Middle frontal gyrus (tissue), 1 donor: Measurements from ENCODE around the gene METAP1D.

Experiments
- DNase-seq: peaks from one replicate; pipeline ENCODE4 v3.0.0-alpha.2; 2015; ENCODE audit warnings: low spot score; ENCODE audit errors: extremely low spot score

METAP1D gene

DNA sequence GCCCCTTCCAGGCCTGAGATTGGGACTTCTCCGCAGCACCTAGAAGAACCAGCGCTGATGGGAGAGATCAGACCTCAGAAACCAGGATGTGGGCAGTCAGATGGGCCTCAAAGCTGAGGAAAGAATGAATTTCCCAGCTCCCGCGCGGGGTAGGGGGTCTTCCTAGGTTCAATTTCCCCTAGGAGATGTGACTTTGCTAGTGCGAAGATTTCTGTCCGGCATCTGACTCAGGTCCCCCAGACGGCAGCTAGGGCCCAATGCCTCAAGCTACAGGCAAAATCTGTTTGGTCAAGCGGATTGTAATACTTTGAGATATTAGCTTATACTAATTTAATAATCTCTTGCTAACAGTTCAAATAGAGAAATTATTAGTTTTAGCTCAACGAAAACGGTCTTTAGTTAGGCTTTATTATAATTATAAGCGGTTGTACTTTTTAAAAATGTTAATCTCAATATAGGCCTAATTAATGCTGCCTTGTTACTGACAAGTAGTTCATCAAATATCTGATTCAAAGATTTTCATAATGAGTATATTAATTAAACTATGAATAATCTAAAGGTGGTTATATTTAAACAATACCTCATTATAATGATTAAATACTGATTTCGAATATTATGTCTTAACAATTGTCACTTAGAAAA is 91.4 kb downstream of the METAP1D start:
- DNase-seq, result no peak

DNA sequence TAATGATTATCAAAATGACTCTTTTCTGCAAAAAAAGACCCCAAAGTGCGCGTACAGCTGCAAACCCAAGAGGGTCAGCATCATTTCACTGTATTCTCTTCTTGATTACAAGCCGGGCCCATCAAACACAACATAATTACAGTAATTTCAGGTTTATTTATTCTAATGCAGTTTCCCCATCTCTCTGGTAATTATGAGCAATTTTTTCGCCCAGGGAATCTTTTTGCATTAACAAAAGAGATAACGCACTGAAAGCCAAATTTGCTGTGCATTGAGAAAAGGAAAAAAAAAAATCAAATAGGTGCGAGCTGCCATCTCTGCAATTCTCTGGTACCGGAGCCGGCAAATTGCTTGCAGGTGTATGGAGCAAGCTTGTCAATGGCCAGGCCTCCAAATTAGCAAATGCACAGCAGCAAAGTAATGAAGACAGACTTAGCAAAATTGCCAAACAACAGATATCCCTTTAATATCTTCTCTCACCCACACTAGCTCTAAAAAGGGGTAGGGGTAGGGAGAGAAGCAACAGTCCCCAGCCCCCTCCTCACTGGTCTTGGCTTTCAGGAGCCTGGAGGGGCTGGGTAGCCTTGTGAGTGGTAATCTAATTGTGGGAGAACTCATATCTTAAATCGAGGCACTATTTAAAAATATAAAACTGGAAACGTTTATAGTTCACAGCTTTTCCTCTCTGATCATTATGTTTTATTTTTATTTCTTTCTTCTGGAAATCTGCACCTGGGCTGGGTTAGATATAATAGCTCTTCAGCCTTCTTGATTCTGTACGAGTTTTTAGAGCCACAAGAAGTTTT is 92.2 kb downstream of the METAP1D start:
- DNase-seq, result no peak

DNA sequence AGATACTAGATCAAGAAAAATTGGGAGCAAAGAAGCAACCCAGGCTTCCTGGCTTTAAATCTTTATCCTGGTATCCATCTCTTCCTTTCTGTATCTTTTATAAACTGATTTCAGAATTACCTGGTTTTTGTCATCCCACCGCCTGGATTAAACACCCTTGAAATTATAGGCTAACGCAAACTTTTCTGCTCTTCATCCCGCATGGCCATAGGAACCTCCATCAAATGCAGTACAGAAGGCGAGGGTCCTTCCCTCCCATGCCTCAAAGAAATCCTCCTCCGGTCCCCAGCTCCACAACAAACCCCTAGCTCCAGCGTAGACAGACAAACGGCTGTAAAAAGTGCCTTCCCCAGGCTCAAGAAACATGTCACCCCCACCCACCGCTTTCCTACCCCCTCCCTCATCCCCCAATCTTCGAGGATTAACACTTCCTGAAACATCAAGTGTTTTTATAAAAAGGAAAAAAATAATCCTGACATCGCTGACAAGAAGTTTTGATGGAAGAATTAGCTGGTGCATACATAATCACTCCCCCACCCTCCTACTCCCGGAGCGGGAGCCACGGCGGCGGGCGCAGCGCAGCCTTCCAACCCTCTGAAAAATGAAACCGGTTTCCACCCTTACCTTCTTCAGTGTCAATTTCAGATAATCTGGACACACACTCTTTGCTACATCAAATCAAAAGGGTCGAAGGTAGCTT is 93.1 kb downstream of the METAP1D start:
- no peak for DNase-seq

DNA sequence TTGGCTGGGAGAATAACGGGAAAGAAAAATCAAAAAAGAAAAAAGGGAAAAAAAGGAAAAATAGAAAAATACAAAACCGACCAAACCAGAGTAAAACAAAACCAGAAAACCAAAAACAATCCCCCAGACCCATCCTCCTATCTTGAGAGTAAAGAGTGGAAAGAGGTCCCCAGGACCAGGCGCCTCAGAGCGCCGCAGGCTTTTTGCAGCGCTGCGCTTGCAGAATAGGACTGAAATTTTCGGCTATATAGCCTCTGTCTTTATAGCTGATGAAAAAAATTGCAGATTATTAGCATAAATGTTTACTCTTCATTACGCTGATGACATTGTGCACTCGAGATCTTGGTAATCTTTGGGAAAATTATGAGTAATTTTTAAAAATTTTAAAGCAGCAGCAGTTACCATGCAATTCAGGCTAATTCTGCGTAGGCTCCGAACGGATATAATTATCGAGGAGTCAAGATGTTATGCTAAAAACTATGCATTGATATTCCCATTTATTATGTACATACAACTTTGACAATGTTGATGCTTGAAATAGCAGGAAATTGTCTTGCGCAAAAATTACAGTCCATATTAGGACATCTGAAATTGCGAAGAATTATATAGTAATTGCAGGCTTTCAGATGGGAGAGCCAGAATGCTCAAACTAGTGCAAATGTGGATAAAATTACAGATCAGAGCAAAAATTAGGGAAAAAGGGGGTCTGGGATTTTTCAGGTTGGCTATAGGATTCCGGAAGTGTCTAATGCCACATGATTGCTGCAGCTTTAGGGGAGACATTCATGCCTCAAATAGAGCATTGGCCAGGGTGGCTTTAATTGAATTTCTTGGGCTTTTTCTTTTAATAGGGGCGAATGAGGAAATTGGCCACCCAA is 93.9 kb downstream of the METAP1D start:
- DNase-seq, result no peak

DNA sequence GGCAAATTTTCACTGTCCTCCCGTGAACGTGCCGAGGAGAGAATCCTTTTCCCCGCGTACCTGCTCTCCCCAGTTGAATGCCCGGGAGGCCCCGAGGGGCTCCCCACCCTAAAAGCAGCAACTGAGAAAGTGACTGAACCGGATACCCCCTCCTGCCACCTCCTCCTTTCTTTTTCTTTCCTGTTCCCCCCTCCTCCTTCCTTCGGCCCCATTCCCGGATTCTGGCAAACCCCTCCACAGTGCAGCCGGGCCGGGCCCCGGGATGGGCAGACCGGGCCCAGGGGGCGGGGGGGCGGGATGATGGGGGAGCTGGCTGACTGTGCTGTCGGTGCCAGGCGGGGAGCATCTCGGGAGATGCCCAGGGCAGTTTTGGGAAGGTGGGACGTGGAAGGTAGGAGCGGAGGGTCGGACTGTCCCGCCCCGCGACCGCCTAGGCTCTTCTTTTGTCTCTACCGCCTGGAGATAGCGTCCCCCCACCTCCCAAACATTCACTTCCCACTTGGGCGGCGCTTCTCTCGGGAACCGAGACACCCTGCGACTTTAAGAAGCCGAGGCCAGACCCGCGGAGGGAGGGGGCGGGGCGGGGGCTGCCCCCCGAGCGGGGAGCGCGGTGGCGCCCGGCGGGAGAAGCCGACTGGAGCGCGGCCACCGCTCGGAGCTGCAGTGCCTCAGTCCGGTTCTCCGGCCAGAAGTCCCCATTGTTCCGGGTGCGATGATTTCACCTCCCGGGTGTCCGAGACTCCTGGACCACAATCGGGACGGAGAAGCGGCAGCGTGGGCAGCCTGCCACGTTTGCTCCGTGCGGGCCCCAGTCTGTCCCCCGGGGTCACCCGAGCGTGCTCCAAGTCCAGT is 94.8 kb downstream of the METAP1D start:
- no peak for DNase-seq

DNA sequence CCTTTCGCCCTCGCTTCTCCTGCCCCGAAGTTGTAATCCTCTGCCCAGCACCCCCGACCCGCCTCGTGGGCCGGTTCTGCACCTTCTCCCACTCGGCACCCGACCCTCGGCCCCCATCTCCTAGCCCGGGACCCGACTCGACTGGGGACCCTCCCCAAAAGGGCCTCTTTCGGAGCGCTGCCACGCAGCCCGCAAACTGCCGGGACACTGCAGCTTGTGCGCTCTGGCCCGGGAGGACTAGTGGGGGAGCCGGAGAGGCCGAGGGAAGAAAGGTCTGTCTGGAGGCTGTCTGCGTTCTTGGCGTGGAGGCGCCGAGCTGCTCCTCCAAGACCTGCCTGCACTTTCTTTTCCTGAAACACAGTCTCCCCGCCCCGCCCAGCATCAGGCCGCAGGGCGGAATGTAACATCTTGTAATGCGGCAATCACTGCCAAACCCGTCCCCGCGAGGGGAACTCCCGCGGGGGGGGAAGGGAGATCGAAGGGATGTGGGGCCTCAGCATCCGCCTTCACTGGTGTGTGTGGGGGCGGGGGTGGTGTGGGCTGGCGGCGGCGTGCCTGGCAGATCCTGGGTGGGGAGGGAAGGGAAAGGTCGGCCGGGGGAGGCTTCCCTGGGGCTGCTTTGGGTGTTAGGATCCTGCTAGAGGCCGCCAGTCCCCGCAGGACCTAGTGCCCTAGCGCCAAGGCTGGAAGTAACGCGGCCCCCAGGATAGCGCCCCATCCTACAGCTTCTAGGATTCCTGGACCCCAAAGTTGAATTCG is 95.6 kb downstream of the METAP1D start:
- DNase-seq, result no peak

DNA sequence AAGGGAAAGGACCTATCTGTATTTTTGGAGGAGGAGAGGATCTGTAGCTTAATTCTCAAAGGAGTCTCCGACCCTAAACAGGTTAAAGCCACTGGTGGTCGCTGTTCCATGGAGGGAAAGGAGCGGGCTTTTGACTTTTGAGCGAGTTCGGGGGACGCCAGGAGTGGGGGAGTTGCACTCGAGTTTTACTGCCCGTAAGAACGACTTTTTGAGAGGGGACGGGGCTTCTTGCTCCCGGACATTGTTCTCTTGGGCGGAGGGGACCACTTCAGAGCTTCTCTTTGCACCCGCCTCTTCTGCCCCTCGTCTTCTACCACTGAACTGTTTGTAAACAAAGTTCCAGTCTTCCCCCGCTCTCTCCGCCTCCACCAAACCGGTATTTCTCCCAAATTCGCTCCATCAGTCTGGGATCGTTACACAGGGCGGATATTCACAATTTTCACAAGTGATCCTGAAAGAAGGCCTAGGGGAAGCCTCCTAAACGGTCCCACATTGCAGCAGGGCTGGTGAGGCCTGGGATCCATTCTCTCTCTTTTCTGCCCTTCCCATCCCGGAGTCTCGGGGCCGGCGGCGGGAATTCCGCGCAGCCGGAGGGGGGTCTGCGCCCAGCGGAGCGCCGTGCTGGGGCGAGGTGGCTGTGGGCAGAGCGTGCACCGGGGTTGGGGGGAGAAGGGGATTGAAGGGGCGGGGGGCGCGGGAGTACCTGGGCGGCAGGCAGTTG is 96.3 kb downstream of the METAP1D start:
- DNase-seq, result no peak

DNA sequence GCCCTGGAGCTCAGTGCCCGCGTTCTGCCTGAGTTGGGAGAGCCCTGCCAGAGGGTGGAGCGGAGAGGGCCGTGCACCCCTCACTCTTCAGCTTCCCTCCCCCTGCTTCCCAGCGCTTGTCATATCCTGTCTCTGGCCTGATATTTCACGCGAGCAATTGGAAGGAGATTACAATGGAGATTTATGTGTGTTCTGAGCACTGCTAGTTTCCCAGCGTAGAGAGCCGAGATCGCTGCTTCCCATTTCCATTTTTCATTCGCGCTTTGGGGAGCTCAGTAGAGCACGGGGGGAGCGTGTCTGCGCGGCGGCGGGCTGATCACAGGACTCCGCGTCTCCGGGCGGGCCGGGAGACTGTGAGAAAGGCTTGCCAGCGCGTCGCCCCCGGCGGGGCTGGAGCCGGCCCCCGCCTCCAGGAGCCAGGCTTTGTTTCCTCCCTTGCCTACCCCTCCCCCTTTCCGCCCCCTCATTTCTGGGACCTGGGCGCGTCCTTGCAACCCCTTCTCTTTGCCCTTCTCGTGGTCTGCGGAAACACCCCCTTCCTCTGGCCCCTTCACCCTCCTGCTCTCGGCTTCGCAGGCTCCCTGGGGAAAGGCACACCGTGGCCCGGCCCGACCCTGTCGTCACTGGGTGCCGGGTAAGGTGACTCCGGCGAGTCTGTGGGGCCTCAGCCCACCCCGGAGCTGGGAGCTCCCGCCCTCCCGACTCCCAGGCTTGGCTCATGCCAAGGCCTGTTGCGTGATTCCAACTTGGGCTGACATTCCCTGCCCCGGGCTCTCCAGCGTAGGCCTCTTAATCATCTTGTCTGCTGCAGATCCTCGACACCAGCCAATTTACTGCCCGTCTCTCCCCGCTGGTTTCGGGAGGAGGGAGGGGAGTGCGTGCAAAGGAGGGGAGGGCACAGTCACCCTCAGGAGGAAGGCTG is 97.1 kb downstream of the METAP1D start:
- no peak for DNase-seq

DNA sequence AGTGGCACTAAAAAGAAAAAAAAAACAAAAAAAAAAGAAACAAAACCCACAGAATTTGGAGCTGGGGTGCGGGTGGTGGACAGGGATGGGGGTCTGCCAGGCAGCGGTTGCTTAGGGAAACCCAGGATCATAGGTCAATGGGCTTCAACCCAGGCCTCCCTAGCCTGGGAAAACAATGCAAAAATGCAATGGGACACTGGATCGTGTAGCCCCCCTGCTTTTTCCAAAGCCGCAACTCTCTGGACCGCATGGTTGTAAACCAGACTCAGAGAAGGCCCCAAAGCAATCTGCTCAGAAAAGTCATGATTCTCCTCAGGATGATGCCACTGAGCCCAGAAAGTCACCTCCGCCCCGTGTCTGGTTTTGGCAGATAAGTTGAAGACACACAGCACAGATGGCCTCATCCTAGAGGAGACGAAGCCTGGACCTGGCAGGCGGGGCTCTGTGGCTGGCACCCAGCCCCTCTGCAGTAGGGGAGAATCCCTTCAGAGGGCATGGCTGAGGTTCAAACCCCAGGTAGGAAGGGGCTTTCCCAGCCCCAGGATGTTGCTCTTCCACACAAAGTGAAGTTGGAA is 97.9 kb downstream of the METAP1D start:
- DNase-seq, result no peak

DNA sequence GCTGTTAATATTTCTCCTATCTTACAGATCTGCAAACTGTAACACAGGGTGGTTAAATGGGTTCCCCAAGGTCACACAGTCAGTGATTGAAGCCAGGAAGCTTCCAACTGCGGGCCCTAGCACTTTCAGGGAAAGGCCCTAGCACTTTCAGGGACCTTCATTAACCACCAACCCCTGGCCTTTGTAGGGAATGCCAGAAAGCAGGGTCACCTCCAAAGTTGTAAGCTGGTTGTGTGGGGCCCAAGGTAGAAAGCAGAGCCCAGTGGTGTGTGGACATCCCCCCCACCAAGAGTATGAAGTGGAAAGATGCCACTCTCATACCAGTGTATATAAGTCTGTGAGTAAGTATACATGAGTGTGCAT is 98.5 kb downstream of the METAP1D start:
- no peak for DNase-seq

DNA sequence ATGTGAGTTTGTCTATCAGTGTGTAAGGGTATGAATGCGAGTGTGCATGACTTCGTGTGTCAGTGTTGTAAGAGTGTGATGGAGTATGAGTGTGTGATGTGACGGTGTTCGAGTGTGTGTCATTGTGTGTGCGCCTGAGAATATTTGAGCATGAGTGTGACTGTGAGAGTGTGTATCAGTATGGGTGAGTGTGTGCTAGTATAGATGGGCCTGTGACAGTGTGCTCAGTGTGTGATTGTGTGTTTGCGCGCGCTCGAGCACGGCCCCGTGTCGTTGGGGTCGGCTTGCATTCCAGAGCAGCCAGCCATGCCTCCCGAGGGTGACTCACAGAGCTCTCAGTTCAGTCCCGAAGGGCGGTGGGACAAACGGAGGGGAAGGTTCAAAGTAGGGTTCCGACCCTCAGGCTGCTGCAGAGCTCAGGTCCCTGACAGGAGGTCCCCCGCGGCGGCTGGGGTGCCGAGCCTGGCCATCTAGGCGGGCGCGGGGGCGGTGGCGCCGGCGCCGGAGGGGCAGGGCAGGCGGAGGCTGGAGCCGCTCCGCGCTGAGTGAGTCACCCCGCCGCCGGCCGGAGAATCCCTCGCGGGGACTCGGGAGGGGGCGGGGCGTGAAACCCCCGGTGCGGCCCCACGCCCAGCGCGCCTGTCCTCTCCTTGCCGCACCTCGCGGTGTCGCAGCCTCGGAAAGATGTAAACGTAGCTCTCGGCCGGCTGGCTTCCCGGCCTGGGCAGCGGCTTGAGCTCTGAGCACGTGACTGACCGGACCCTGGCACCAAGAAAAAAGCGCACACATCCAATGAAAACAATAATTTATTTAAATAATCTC is 99.1 kb downstream of the METAP1D start:
- DNase-seq, result no peak

DNA sequence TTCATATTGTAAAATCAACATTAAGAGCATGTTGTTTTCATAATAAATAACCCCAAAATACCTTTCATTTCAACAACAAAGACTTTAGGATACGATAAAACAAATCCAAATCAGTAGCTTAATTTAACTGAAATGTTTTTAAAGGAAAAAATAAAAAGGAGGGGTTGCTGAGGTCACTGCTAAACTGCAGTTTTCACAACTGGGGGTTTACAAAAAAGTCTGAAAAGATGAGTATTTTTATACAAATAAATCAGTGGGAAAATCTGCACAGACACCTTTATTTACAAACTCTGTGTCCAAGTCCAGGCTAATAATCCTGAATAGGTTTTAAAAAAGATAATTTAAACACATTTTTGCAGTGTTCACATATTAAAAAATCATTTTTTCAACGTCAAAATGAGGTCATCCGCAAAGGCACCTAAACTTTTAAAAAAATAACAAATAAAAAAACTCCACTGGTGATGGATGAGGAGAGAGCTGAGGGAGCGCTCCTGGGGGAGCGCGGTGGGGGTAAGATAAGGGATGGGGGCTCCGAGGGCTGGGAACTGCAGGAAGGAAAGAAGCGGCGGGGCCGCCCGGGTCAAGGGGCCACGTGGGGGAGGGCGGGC is 99.8 kb downstream of the METAP1D start:
- no peak for DNase-seq

DNA sequence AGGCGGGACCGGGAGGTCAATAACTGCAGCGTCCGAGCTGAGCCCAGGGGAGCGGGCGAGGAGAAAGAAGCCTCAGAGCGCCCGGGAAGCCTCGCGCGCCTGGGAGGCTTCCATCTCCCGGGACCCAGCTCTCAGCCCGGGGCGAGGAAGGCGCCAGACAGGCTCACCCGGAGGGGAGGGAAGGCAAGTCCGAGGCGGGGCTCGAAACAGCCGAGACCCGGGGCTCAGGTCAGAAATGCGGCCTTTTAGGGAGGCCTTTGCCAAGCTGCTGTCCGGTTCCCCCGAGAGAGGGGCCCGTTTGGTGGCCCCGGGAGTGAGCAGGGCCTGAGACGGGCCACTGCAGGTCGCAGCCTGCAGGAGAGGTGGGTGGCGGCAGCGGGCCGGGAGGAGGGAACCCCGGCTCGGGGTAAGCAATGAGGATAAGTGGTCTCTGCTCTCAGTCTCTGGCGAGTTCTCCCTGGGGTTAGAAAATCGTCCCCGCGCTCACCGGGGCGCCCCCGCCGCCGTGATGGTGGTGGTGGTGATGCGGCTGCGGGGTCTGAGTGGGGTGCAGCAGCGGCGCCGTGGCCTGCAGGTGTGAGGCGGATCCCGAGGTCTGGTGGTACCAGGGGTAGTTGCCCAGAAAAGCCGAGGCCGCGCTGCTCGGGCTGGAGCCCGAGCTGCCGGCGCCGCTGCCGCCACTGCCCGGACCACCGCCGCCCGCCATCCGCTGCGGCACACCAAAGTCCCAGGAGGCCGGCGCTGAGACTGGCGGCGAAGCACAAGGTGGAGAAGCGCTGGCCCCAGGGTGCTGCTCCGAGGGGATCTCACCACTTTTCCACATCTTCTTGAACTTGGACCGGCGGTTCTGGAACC is 100.6 kb downstream of the METAP1D start:
- DNase-seq, result no peak

DNA sequence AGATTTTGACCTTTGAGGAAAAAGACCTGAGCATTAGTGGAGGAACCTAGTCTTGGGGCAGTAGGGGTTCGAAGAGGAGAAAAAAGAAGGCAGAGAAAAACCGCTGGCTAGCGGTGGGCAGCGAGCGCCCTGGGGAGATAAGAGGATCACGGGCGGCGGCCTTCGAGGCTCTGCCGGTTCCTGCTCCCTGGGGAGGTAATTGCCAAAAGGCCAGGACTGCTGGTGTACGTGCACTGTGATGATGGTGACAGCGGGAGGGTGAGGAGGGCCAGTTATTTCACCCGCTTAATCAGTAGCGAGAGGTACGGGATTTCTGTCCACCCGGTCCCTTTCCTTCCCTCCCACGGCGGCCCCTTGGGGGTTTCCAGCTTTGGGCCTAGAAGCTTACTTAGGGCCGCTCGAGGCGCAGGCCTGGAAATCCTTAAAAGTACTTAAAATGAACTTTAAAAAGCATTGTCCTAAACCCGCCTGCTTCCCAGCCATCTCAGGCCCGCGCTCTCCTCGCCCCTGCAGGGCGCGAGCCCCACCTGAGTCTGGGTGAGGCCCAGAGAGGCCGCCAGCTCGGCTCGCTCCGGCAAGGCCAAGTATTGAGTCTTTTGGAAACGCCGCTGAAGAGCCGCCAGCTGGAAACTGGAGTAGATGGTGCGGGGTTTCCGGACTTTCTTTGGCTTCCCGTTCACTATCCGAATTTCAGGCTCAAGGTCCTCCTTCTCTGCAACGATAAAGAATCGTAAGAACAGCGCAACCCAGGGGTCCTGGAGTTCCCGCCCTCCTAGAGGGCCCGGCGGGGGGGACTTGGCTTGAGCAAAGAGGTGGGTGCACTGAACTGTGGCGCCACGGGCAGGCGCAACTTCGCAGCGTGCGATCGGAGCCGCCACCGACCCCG is 101.4 kb downstream of the METAP1D start:
- no peak for DNase-seq
